ENCODE data around the gene EFHD1. TPM values are rescaled to one million over a fixed set of nuclear protein-coding genes. Genes with fewer than 3 reads are reported as not detected.
A peak's percentile ranks its signal among the peaks of the same experiment; 100 is the strongest.

Gene EFHD1
- total and polyA plus RNA-seq, 9 of the 15 experiments (the other 6 are each of a cell fraction or from before 2014, with no cell fraction given), result 0.66 to 9.1 (median 2.0) TPM

DNA sequence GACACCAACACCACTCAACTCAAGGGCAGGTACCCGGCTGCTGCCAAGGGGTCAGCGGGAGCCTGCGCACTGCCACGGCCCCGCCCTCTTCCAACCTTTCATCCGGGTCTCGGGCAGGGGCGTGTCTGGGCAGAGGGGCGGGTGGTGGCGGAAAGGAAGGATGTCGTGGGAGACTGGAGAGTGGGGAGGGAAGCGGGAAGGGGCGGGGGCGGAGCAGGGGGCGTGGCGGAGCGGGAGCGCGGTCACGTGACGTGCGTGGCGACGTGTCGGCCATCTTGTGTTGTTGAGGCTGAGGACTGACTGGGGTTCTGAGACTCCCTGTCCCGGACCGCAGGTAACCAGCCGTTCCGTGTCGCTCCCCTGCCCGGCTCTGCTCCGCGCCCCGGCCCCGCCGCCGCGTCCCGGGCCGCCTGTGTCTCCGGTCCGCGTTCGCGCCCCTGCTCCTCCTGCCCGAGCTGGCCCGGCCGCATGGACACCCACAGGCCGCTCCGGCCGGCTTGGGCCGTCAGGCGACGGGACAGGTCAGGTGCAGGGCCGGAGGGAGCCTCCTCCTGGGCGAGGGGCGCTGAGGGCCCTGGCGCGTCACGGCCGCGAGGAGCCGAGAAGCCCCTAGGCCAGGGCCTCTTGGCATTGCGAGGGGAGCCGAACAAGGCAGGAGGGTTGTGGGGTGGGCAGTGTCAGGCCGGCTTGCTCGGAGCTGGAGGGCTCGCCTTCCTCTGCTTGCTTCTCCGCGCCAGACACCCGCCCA is 63.8 kb downstream of the EFHD1 start, which contains the start of gene GIGYF2 (continued):
- no peak for TF ChIP-seq DEAF1 (CRISPR knock-in tag; IDR thresholded peaks at IDR 0.05)
- TF ChIP-seq, protein P1, sequence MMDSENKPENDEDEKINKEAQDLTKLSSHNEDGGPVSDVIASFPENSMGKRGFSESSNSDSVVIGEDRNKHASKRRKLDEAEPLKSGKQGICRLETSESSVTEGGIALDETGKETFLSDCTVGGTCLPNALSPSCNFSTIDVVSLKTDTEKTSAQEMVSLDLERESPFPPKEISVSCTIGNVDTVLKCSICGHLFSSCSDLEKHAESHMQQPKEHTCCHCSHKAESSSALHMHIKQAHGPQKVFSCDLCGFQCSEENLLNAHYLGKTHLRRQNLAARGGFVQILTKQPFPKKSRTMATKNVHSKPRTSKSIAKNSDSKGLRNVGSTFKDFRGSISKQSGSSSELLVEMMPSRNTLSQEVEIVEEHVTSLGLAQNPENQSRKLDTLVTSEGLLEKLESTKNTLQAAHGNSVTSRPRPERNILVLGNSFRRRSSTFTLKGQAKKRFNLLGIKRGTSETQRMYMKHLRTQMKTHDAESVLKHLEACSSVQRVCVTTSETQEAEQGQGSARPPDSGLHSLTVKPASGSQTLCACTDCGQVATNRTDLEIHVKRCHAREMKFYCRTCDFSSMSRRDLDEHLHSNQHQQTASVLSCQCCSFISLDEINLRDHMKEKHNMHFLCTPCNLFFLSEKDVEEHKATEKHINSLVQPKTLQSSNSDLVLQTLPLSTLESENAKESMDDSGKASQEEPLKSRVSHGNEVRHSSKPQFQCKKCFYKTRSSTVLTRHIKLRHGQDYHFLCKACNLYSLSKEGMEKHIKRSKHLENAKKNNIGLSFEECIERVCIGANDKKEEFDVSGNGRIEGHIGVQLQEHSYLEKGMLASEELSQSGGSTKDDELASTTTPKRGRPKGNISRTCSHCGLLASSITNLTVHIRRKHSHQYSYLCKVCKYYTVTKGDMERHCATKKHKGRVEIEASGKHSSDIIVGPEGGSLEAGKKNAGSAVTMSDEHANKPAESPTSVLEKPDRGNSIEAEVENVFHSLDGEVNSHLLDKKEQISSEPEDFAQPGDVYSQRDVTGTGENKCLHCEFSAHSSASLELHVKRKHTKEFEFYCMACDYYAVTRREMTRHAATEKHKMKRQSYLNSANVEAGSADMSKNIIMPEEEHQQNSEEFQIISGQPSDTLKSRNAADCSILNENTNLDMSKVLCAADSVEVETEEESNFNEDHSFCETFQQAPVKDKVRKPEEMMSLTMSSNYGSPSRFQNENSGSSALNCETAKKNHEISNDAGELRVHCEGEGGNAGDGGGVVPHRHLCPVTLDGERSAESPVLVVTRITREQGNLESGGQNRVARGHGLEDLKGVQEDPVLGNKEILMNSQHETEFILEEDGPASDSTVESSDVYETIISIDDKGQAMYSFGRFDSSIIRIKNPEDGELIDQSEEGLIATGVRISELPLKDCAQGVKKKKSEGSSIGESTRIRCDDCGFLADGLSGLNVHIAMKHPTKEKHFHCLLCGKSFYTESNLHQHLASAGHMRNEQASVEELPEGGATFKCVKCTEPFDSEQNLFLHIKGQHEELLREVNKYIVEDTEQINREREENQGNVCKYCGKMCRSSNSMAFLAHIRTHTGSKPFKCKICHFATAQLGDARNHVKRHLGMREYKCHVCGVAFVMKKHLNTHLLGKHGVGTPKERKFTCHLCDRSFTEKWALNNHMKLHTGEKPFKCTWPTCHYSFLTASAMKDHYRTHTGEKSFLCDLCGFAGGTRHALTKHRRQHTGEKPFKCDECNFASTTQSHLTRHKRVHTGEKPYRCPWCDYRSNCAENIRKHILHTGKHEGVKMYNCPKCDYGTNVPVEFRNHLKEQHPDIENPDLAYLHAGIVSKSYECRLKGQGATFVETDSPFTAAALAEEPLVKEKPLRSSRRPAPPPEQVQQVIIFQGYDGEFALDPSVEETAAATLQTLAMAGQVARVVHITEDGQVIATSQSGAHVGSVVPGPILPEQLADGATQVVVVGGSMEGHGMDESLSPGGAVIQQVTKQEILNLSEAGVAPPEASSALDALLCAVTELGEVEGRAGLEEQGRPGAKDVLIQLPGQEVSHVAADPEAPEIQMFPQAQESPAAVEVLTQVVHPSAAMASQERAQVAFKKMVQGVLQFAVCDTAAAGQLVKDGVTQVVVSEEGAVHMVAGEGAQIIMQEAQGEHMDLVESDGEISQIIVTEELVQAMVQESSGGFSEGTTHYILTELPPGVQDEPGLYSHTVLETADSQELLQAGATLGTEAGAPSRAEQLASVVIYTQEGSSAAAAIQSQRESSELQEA (IDR thresholded peaks at IDR 0.05; ENCODE audit: low read depth), result no peak
- TF ChIP-seq ETV6 (IDR thresholded peaks at IDR 0.05; ENCODE audit: borderline replicate concordance in 1 of 2, low read depth in 2 of 2, low read length in 1 of 2), result no peak
- no peak for TF ChIP-seq ETV6 (CRISPR knock-in tag; IDR thresholded peaks at IDR 0.05; ENCODE audit: borderline replicate concordance)
- TF ChIP-seq, protein P2, sequence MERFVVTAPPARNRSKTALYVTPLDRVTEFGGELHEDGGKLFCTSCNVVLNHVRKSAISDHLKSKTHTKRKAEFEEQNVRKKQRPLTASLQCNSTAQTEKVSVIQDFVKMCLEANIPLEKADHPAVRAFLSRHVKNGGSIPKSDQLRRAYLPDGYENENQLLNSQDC (CRISPR knock-in tag; IDR thresholded peaks at IDR 0.05), result no peak
- TF ChIP-seq XRCC5 (IDR thresholded peaks at IDR 0.05; ENCODE audit: low read depth, low read length), result no peak
- no peak for TF ChIP-seq RHOXF2B (CRISPR knock-in tag; conservative IDR thresholded peaks at IDR 0.05)
- TF ChIP-seq E2F1 (CRISPR knock-in tag; IDR thresholded peaks at IDR 0.05), result no peak
- TF ChIP-seq, protein P3, sequence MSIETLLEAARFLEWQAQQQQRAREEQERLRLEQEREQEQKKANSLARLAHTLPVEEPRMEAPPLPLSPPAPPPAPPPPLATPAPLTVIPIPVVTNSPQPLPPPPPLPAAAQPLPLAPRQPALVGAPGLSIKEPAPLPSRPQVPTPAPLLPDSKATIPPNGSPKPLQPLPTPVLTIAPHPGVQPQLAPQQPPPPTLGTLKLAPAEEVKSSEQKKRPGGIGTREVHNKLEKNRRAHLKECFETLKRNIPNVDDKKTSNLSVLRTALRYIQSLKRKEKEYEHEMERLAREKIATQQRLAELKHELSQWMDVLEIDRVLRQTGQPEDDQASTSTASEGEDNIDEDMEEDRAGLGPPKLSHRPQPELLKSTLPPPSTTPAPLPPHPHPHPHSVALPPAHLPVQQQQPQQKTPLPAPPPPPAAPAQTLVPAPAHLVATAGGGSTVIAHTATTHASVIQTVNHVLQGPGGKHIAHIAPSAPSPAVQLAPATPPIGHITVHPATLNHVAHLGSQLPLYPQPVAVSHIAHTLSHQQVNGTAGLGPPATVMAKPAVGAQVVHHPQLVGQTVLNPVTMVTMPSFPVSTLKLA (conservative IDR thresholded peaks at IDR 0.05), result peak; percentile 57 to 72
- TF ChIP-seq HEY1 (CRISPR knock-in tag; IDR thresholded peaks at IDR 0.05; ENCODE audit: borderline replicate concordance), result no peak
- no peak for TF ChIP-seq MCM5 (IDR thresholded peaks at IDR 0.05; ENCODE audit: low read depth)
- TF ChIP-seq PRPF4 (IDR thresholded peaks at IDR 0.05; ENCODE audit: insufficient read depth, low read depth, low read length, poor library complexity, severe bottlenecking), result no peak
- TF ChIP-seq ZNF23 (CRISPR knock-in tag; IDR thresholded peaks at IDR 0.05), result no peak
- no peak for TF ChIP-seq BRF1 (IDR thresholded peaks at IDR 0.05; ENCODE audit: borderline replicate concordance, extremely low read depth, insufficient read length)

Measured in K562 (cell line).